AG04450 (cell line): ENCODE measurements around the gene TDRD10. TPM values are rescaled to one million over a fixed set of nuclear protein-coding genes. Genes with fewer than 3 reads are reported as not detected.
"Not testable (repeated sequence)": the region's sequence is repeated elsewhere in the genome, so short reads cannot be mapped to it uniquely, and the experiment has no call there.

ENCODE experiments used
- CTCF ChIA-PET: fragments of 300-600, 350-600 bp; formaldehyde crosslinking; extraction: SDS; loops from one replicate; lab custom pipeline; 2022; ENCODE audit warnings: antibody characterized with exemption, inconsistent platforms; lab: Charles Lee
- POLR2A ChIA-PET: fragments of 350-600 bp; formaldehyde crosslinking; extraction: SDS; loops from one replicate; lab custom pipeline; 2021; ENCODE audit warnings: antibody characterized with exemption, inconsistent platforms; lab: Yijun Ruan, JAX
- DNase-seq: peaks from one replicate; pipeline ENCODE4 v3.0.0-alpha.2; 2011; ENCODE audit warnings: low read depth, low spot score
- H3K27ac ChIP-seq: one replicate; pipeline ENCODE4 v1.5.1; 2012; ENCODE audit warnings: low read depth, low read length, control low read depth
- H3K27me3 ChIP-seq: one replicate; pipeline ENCODE4 v1.6.0; 2012; ENCODE audit warnings: low read length; ENCODE audit not compliant: control insufficient read depth, insufficient read depth
- H3K4me3 ChIP-seq: 2 replicates; pipeline ENCODE4 v1.5.1; 2011; ENCODE audit warnings: mild to moderate bottlenecking, low read depth, low read length, control low read depth
- H3K9me3 ChIP-seq: 2 replicates; pipeline ENCODE4 v1.5.1; 2012; ENCODE audit warnings: low read length; ENCODE audit not compliant: control insufficient read depth, insufficient read depth
- polyA plus RNA-seq: library from polyadenylated mRNA; depleted of rRNA; stranded (reverse); fragments of >200 nt; gene quantifications from 2 replicates; pipeline ENCODE4 v1.2.3, GENCODE V29; 2011
- TF ChIP-seq, protein P1 (sequence below): IDR thresholded peaks from 2 replicates; pipeline ENCODE4 v1.5.1; 2011; ENCODE audit warnings: low read depth, low read length, control low read depth, inconsistent platforms

The TDRD10 gene
- polyA plus RNA-seq, 1 experiment, result not detected

DNA sequence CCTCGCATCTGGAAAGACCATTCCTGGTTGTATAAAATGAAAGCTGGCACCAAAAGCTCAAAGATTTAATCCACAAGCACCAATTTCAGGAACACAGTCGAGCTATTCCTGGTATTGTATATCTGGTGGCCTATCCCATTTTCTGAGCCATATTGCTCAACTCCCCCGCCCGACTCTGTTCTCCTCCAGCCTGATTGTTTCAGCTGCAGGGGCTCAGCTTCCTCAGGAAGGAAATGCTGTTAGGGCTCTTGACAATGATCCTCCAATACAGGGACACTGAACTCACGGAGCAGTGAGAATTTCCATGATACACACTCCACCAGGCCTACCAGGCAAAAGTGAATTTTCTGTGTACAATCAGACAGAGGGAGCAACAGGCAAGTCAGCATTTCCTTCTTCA, 16.9 kb upstream of the TDRD10 start:
- ChIA-PET CTCF (interaction anchor here (1.7 kb wide), 1 partner anchor 62 kb away, joined by 8 read pairs; no protein-coding TSS in a partner anchor), POLR2A (interaction anchor here (0.7 to 1.1 kb wide), 2 partner anchors 51 to 470 kb away, joined by 4 to 7 read pairs; no protein-coding TSS in a partner anchor)
- Histone ChIP-seq H3K27ac (no peak overlapping the region), H3K4me3 (no peak overlapping the region), H3K27me3 (peaks cover 28% of the 10 kb centered on the region), H3K9me3 (peaks cover 3% of the 10 kb centered on the region; the same call in 1 of the 2 replicates)
- DNase-seq, result no peak
- TF ChIP-seq, protein P1, sequence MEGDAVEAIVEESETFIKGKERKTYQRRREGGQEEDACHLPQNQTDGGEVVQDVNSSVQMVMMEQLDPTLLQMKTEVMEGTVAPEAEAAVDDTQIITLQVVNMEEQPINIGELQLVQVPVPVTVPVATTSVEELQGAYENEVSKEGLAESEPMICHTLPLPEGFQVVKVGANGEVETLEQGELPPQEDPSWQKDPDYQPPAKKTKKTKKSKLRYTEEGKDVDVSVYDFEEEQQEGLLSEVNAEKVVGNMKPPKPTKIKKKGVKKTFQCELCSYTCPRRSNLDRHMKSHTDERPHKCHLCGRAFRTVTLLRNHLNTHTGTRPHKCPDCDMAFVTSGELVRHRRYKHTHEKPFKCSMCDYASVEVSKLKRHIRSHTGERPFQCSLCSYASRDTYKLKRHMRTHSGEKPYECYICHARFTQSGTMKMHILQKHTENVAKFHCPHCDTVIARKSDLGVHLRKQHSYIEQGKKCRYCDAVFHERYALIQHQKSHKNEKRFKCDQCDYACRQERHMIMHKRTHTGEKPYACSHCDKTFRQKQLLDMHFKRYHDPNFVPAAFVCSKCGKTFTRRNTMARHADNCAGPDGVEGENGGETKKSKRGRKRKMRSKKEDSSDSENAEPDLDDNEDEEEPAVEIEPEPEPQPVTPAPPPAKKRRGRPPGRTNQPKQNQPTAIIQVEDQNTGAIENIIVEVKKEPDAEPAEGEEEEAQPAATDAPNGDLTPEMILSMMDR, result no peak

DNA sequence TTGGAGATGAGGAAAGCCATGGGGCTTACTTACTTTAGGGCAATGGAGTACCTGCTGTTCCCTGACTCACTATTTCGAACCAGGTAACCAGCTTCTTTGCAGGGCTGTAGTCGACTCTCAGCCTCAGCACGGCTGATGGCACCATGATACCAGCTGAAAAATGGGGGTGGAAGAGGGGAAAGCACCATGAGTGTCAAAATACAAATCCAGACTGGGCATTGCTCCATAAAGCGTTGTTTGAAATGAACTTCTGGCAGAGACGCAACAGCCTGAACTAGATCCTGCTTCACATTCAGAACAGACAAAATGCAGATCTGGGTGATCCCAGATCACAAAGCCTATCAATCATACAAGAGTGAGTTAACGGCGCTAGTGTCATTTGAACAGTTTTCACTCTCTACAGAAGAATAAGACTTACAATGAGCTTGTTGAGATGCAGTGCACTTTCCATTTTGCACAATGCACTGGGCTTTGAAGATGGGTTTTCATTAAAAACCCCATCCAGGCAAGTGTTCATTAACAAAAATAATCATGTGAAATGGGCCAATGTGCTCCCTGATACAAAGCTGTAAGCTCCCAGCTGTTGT, 16.0 kb upstream of the TDRD10 start:
- CTCF ChIA-PET, result interaction anchor here (1.1 kb wide), 1 partner anchor 61 kb away, joined by 5 read pairs; no protein-coding TSS in a partner anchor
- Histone ChIP-seq H3K9me3 (peaks cover 3% of the 10 kb centered on the region; the same call in 1 of the 2 replicates), H3K4me3 (no peak overlapping the region), H3K27ac (no peak overlapping the region), H3K27me3 (peaks cover 37% of the 10 kb centered on the region)
- POLR2A ChIA-PET, result no interaction called here
- TF ChIP-seq, protein P1, result no peak
- no peak for DNase-seq

DNA sequence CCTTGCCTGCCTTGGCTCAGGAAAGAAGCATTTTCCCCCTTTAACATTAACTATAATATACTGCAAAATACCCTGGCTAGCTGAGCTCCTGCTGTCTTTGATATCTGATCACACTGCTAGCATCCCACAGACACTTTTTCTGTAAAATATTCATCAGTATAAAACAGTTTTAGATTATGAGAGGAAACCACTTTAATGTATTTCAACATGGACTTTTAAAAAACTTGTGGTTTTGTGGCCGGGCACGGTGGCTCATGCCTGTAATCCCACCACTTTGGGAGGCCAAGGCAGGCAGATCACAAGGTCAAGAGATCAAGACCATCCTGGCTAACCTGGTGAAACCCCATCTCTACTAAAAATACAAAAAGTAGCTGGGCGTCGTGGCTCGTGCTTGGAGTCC, 15.3 kb upstream of the TDRD10 start:
- H3K9me3 ChIP-seq, H3K4me3 ChIP-seq, H3K27ac ChIP-seq, POLR2A ChIA-PET, DNase-seq: not testable (repeated sequence)
- H3K27me3 ChIP-seq, result peaks cover 44% of the 10 kb centered on the region
- CTCF ChIA-PET, result interaction anchor here (1.1 kb wide), 1 partner anchor 60 kb away, joined by 5 read pairs; no protein-coding TSS in a partner anchor

DNA sequence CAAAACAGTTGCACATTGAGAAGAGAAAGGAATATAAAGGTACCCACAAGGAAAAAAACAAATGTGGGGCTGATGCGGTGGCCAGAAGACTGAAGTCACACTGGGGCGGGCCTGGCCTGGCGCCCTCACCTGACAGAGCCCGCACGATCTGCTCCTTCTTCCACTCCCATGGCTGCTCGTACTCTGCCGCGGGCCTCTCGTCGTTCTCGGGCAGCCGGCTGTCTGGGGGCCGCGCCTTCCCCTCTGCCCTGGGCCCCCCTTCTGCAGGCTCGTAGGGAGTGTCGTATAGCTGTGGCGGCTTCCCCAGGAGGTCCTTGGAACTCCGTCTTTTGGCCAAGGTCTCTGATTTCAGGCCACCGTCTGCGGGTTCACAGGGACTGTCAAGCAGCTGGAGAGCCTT, 13.1 kb upstream of the TDRD10 start:
- ChIA-PET POLR2A (interaction anchor here (0.6 kb wide), 1 partner anchor 135 kb away, joined by 4 read pairs; no protein-coding TSS in a partner anchor), CTCF (interaction anchor here (0.6 kb wide), 3 partner anchors 58 to 447 kb away, joined by 3 to 7 read pairs (median 6); no protein-coding TSS in a partner anchor)
- H3K4me3 ChIP-seq, result no peak overlapping the region
- no peak overlapping the region for H3K27ac ChIP-seq
- DNase-seq, result no peak
- TF ChIP-seq, protein P1, result no peak
- peaks cover 63% of the 10 kb centered on the region for H3K27me3 ChIP-seq
- peaks cover 3% of the 10 kb centered on the region; the same call in 1 of the 2 replicates for H3K9me3 ChIP-seq

DNA sequence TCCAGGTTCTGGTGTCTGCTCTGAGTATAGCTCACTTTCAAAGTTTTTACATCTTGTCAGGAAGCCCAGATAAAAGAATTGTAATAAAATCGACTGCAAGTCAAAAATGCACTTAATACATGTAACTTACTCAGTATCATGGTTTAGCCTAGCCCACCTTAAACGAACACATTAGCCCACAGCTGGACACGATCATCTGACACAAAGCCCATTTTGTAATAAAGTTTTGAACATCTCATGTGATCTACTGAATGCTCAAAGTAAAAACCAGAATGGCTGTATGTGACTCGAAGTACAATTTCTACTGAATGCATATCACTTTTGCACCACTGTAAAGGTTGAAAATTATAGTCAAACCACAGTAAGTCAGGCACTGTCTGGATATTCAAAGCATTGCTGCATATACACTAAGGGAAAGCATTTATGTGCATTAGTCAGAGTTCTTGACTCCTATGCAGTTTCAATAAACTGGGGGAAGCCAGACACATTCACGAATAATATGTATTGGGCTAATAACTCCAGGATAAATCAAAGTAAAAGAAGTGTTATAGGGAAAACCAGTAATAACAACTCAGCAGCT, 12.2 kb upstream of the TDRD10 start:
- Histone ChIP-seq H3K4me3 (no peak overlapping the region), H3K27me3 (peaks cover 63% of the 10 kb centered on the region), H3K27ac (no peak overlapping the region), H3K9me3 (peaks cover 3% of the 10 kb centered on the region; the same call in 1 of the 2 replicates)
- ChIA-PET CTCF (interaction anchor here (0.6 to 2.1 kb wide), 6 partner anchors 10 to 653 kb away, joined by 3 to 7 read pairs (median 4); no protein-coding TSS in a partner anchor), POLR2A (interaction anchor here (0.6 kb wide), 1 partner anchor 136 kb away, joined by 4 read pairs; no protein-coding TSS in a partner anchor)
- no peak for DNase-seq
- TF ChIP-seq, protein P1, result no peak
